ENCODE measurements around the gene METTL9.
"Not testable (repeated sequence)": the region's sequence is repeated elsewhere in the genome, so short reads cannot be mapped to it uniquely, and the experiment has no call there.

The METTL9 gene

GRCh38 chr16:21620592-21620991 is 21.2 kb downstream of the METTL9 start:
- H3K27ac ChIP-seq: no peak overlapping the region
- no peak for TF ChIP-seq ZFX (IDR thresholded peaks at IDR 0.05; ENCODE audit: borderline replicate concordance)
- TF ChIP-seq CTCF (IDR thresholded peaks at IDR 0.05): no peak

- TF ChIP-seq ZFX (IDR thresholded peaks at IDR 0.05; ENCODE audit: borderline replicate concordance) (no peak), CTCF (IDR thresholded peaks at IDR 0.05) (no peak)
- H3K27ac ChIP-seq: no peak overlapping the region
These were observed 23.2 kb downstream of the METTL9 start for GRCh38 chr16:21622545-21622944.

GRCh38 chr16:21625026-21625425 is 25.6 kb downstream of the METTL9 start:
- TF ChIP-seq ZFX (IDR thresholded peaks at IDR 0.05; ENCODE audit: borderline replicate concordance) (no peak), CTCF (IDR thresholded peaks at IDR 0.05) (no peak)
- H3K27ac ChIP-seq: no peak overlapping the region

GRCh38 chr16:21626659-21627277 is 27.4 kb downstream of the METTL9 start:
- TF ChIP-seq CTCF (IDR thresholded peaks at IDR 0.05) (no peak), ZFX (IDR thresholded peaks at IDR 0.05; ENCODE audit: borderline replicate concordance) (no peak)
- H3K27ac ChIP-seq: no peak overlapping the region

- H3K27ac ChIP-seq: no peak overlapping the region
- TF ChIP-seq CTCF (IDR thresholded peaks at IDR 0.05): no peak
- no peak for TF ChIP-seq ZFX (IDR thresholded peaks at IDR 0.05; ENCODE audit: borderline replicate concordance)
These were observed 28.8 kb downstream of the METTL9 start for GRCh38 chr16:21628121-21628726.

- TF ChIP-seq CTCF (IDR thresholded peaks at IDR 0.05) (no peak), ZFX (IDR thresholded peaks at IDR 0.05; ENCODE audit: borderline replicate concordance) (no peak)
- H3K27ac ChIP-seq: no peak overlapping the region
These were observed 29.4 kb downstream of the METTL9 start for GRCh38 chr16:21628772-21629171.

- H3K27ac ChIP-seq: not testable (repeated sequence)
These were observed 30.5 kb downstream of the METTL9 start for GRCh38 chr16:21629616-21630539.

- not testable (repeated sequence) for H3K27ac ChIP-seq
These were observed 31.5 kb downstream of the METTL9 start for GRCh38 chr16:21630866-21631265.

- not testable (repeated sequence) for H3K27ac ChIP-seq
These were observed 32.0 kb downstream of the METTL9 start for GRCh38 chr16:21631376-21631775.

- not testable (repeated sequence) for H3K27ac ChIP-seq
These were observed 32.7 kb downstream of the METTL9 start for GRCh38 chr16:21631951-21632575.
